NB4 (cell line): ENCODE data around the gene HUS1.

Experiments used
- DNase-seq: peaks from one replicate; pipeline ENCODE4 v3.0.0; 2010; ENCODE audit warnings: low read depth
- H3K4me3 ChIP-seq: one replicate; pipeline ENCODE4 v1.5.1; 2011; ENCODE audit warnings: mild to moderate bottlenecking, low read depth, low read length, moderate library complexity
- CTCF ChIP-seq: IDR thresholded peaks from one replicate; pipeline ENCODE4 v1.5.1; 2012; ENCODE audit warnings: low read depth, low read length
- MAX ChIP-seq: IDR thresholded peaks from 2 replicates; pipeline ENCODE4 v1.6.1; 2011; ENCODE audit warnings: low read depth, low read length
- MYC ChIP-seq: IDR thresholded peaks from 2 replicates; pipeline ENCODE4 v1.6.1; 2011; ENCODE audit warnings: low read depth, low read length
- POLR2A ChIP-seq: IDR thresholded peaks from 2 replicates; pipeline ENCODE4 v1.6.1; 2011; ENCODE audit warnings: mild to moderate bottlenecking; ENCODE audit not compliant: insufficient read length; ENCODE audit errors: extremely low read depth

Gene HUS1

GRCh38 chr7:47962262-47962661 is 17.2 kb downstream of the HUS1 start:
- DNase-seq, result no peak
- no peak for TF ChIP-seq MYC
- H3K4me3 ChIP-seq, result no peak overlapping the region

- TF ChIP-seq POLR2A (no peak), MYC (no peak), MAX (no peak), CTCF (no peak)
- no peak overlapping the region for H3K4me3 ChIP-seq
- no peak for DNase-seq
Measured at GRCh38 chr7:47957156-47957555, 22.3 kb downstream of the HUS1 start.

GRCh38 chr7:47956220-47956619 is 23.2 kb downstream of the HUS1 start:
- TF ChIP-seq CTCF, result no peak
- TF ChIP-seq MYC, result no peak
- no peak for TF ChIP-seq MAX
- TF ChIP-seq POLR2A, result no peak
- no peak overlapping the region for H3K4me3 ChIP-seq
- no peak for DNase-seq

GRCh38 chr7:47954231-47954911 is 25.0 kb downstream of the HUS1 start:
- DNase-seq, result no peak
- TF ChIP-seq MYC, result no peak
- no peak for TF ChIP-seq CTCF
- no peak for TF ChIP-seq MAX
- TF ChIP-seq POLR2A, result no peak
- no peak overlapping the region for H3K4me3 ChIP-seq

GRCh38 chr7:47953822-47954221 is 25.6 kb downstream of the HUS1 start:
- DNase-seq, result no peak
- no peak overlapping the region for H3K4me3 ChIP-seq
- TF ChIP-seq POLR2A (no peak), CTCF (no peak), MYC (no peak), MAX (no peak)

GRCh38 chr7:47952224-47952623 is 27.2 kb downstream of the HUS1 start:
- TF ChIP-seq POLR2A (no peak), MAX (no peak), MYC (no peak), CTCF (no peak)
- H3K4me3 ChIP-seq, result no peak overlapping the region
- DNase-seq, result no peak
